Suppressor macrophage treated with lipopolysaccharide for 1 hour (primary cell): ENCODE data around the gene TAPT1.

Source experiments
- DNase-seq, 3 donors: peaks; one replicate each; pipeline ENCODE4 v3.0.0-alpha.2; 2020 to 2022

Gene TAPT1

GRCh38 chr4:16248605-16249004 lies 22.3 kb upstream of the TAPT1 start:
- no peak for DNase-seq

- DNase-seq: no peak
These were observed 19.0 kb upstream of the TAPT1 start for GRCh38 chr4:16245241-16245640.

GRCh38 chr4:16243285-16243684 lies 17.0 kb upstream of the TAPT1 start:
- no peak for DNase-seq

- DNase-seq: no peak
These were observed 14.0 kb upstream of the TAPT1 start for GRCh38 chr4:16240300-16240699.

- no peak for DNase-seq
These were observed 12.8 kb upstream of the TAPT1 start for GRCh38 chr4:16239086-16239485.

- DNase-seq: no peak
These were observed 12.1 kb upstream of the TAPT1 start for GRCh38 chr4:16238327-16238726.

GRCh38 chr4:16237715-16238114 lies 11.4 kb upstream of the TAPT1 start:
- peak; percentile 78 to 91 (median 89) for DNase-seq

- no peak for DNase-seq
These were observed 10.2 kb upstream of the TAPT1 start for GRCh38 chr4:16236402-16237023.

- DNase-seq: no peak
These were observed 8.9 kb upstream of the TAPT1 start for GRCh38 chr4:16235209-16235608.

- no peak for DNase-seq
These were observed 7.4 kb upstream of the TAPT1 start for GRCh38 chr4:16233569-16234177.

- peak; percentile 26 to 55 (median 53) for DNase-seq
These were observed 5.4 kb upstream of the TAPT1 start for GRCh38 chr4:16231570-16232245.

- DNase-seq: no peak
These were observed 4.0 kb upstream of the TAPT1 start for GRCh38 chr4:16230308-16230707.

GRCh38 chr4:16229604-16230003 lies 3.3 kb upstream of the TAPT1 start:
- DNase-seq: no peak

- peak; percentile 37 to 65 (median 49) for DNase-seq
These were observed 1.2 kb upstream of the TAPT1 start for GRCh38 chr4:16227462-16227868.

- peak; percentile 52 to 71 (median 55) for DNase-seq
These were observed 668 bp upstream of the TAPT1 start for GRCh38 chr4:16226816-16227461.

- DNase-seq: peak; percentile 36 to 85 (median 71)
These were observed 956 bp downstream of the TAPT1 start for GRCh38 chr4:16225167-16225862.

GRCh38 chr4:16224264-16225166 lies 1.8 kb downstream of the TAPT1 start:
- DNase-seq: no peak

GRCh38 chr4:16222957-16223527 lies 3.2 kb downstream of the TAPT1 start:
- no peak for DNase-seq

- DNase-seq: no peak
These were observed 7.3 kb downstream of the TAPT1 start for GRCh38 chr4:16218950-16219349.

GRCh38 chr4:16217300-16218051 lies 8.8 kb downstream of the TAPT1 start:
- peak; percentile 21 to 63 (median 52) for DNase-seq

- DNase-seq: no peak
These were observed 13.2 kb downstream of the TAPT1 start for GRCh38 chr4:16213121-16213520.
